SJCRH30 (cell line): ENCODE data around the gene NCF2. TPM values are rescaled to one million over a fixed set of nuclear protein-coding genes. Genes with fewer than 3 reads are reported as not detected.

ENCODE experiments used
- DNase-seq, 2 experiments: peaks; one replicate each; pipeline ENCODE4 v3.0.0-alpha.2; 2015 to 2020
- H3K27ac ChIP-seq: fragments of 250-450 bp; sonication (Bioruptor Pico); 2 replicates; pipeline ENCODE4 v1.5.1; 2020; ENCODE audit warnings: mild to moderate bottlenecking, moderate library complexity
- H3K27me3 ChIP-seq: fragments of 250-450 bp; sonication (Bioruptor Pico); 2 replicates; pipeline ENCODE4 v1.5.1; 2020; ENCODE audit warnings: mild to moderate bottlenecking, moderate library complexity
- H3K36me3 ChIP-seq: fragments of 250-450 bp; sonication (Bioruptor Pico); 2 replicates; pipeline ENCODE4 v1.5.1; 2020; ENCODE audit warnings: mild to moderate bottlenecking, moderate library complexity
- H3K4me1 ChIP-seq: fragments of 250-450 bp; sonication (Bioruptor Pico); 2 replicates; pipeline ENCODE4 v1.5.1; 2020; ENCODE audit warnings: mild to moderate bottlenecking, moderate library complexity
- H3K4me3 ChIP-seq: fragments of 250-450 bp; sonication (Bioruptor Pico); 2 replicates; pipeline ENCODE4 v1.5.1; 2020; ENCODE audit warnings: mild to moderate bottlenecking, moderate library complexity
- H3K9me3 ChIP-seq: fragments of 250-450 bp; sonication (Bioruptor Pico); replicated peaks from 2 replicates; pipeline ENCODE4 v1.5.1; 2020; ENCODE audit warnings: mild to moderate bottlenecking, moderate library complexity
- total RNA-seq: library from RNA; depleted of rRNA; stranded (reverse); fragments of >200 nt; shearing (Covaris generic); gene quantifications from 2 replicates; pipeline ENCODE4 v1.2.3, GENCODE V29; 2014

The NCF2 gene
- total RNA-seq, 1 experiment from 2014 or later = 0.55 TPM

GRCh38 chr1:183602510-183602909, 12.3 kb upstream of the NCF2 start:
- H3K36me3 ChIP-seq = no peaks in the 10 kb centered on the region
- no peak overlapping the region for H3K4me3 ChIP-seq
- peaks cover 5% of the 10 kb centered on the region; the same call in 1 of the 2 replicates for H3K4me1 ChIP-seq
- H3K9me3 ChIP-seq = no peaks in the 10 kb centered on the region
- no peak overlapping the region for H3K27ac ChIP-seq
- H3K27me3 ChIP-seq = no peaks in the 10 kb centered on the region
- DNase-seq = no peak

GRCh38 chr1:183600634-183601033, 10.4 kb upstream of the NCF2 start:
- no peaks in the 10 kb centered on the region for H3K36me3 ChIP-seq
- peaks cover 5% of the 10 kb centered on the region; the same call in 1 of the 2 replicates for H3K4me1 ChIP-seq

GRCh38 chr1:183600136-183600535, 9.9 kb upstream of the NCF2 start:
- H3K27me3 ChIP-seq = no peaks in the 10 kb centered on the region
- H3K4me3 ChIP-seq = no peak overlapping the region
- H3K4me1 ChIP-seq = peaks cover 5% of the 10 kb centered on the region; the same call in 1 of the 2 replicates
- H3K36me3 ChIP-seq = no peaks in the 10 kb centered on the region
- no peak overlapping the region for H3K27ac ChIP-seq
- no peak for DNase-seq
- H3K9me3 ChIP-seq = no peaks in the 10 kb centered on the region

More at GRCh38 chr1:183600634-183601033, 10.4 kb upstream of the NCF2 start:
- Histone ChIP-seq H3K4me3 (no peak overlapping the region), H3K27me3 (no peaks in the 10 kb centered on the region), H3K27ac (no peak overlapping the region), H3K9me3 (no peaks in the 10 kb centered on the region)
- DNase-seq = no peak

GRCh38 chr1:183598386-183598785, 8.1 kb upstream of the NCF2 start:
- DNase-seq = no peak
- Histone ChIP-seq H3K36me3 (no peaks in the 10 kb centered on the region), H3K27me3 (no peaks in the 10 kb centered on the region), H3K4me1 (no peaks in the 10 kb centered on the region), H3K9me3 (no peaks in the 10 kb centered on the region), H3K27ac (no peak overlapping the region), H3K4me3 (no peak overlapping the region)

- no peaks in the 10 kb centered on the region for H3K27me3 ChIP-seq
- no peak overlapping the region for H3K4me3 ChIP-seq
- no peak overlapping the region for H3K27ac ChIP-seq
- no peak for DNase-seq
- H3K4me1 ChIP-seq = no peaks in the 10 kb centered on the region
- H3K9me3 ChIP-seq = no peaks in the 10 kb centered on the region
- H3K36me3 ChIP-seq = no peaks in the 10 kb centered on the region
Observed at GRCh38 chr1:183597656-183598347, 7.5 kb upstream of the NCF2 start.

- H3K27me3 ChIP-seq = no peaks in the 10 kb centered on the region
- no peaks in the 10 kb centered on the region for H3K9me3 ChIP-seq
- no peak overlapping the region for H3K4me3 ChIP-seq
- no peaks in the 10 kb centered on the region for H3K4me1 ChIP-seq
- H3K36me3 ChIP-seq = no peaks in the 10 kb centered on the region
- H3K27ac ChIP-seq = no peak overlapping the region
- DNase-seq = no peak
Observed at GRCh38 chr1:183596500-183596899, 6.2 kb upstream of the NCF2 start.

GRCh38 chr1:183595537-183595936, 5.3 kb upstream of the NCF2 start:
- Histone ChIP-seq H3K27ac (no peak overlapping the region), H3K4me1 (no peaks in the 10 kb centered on the region), H3K36me3 (no peaks in the 10 kb centered on the region), H3K4me3 (no peak overlapping the region), H3K27me3 (no peaks in the 10 kb centered on the region), H3K9me3 (no peaks in the 10 kb centered on the region)
- DNase-seq = no peak

GRCh38 chr1:183593356-183593755, 3.1 kb upstream of the NCF2 start:
- DNase-seq = no peak
- Histone ChIP-seq H3K4me1 (no peaks in the 10 kb centered on the region), H3K36me3 (no peaks in the 10 kb centered on the region), H3K4me3 (no peak overlapping the region), H3K27me3 (no peaks in the 10 kb centered on the region), H3K9me3 (no peaks in the 10 kb centered on the region), H3K27ac (no peak overlapping the region)

GRCh38 chr1:183592733-183593132, 2.5 kb upstream of the NCF2 start:
- Histone ChIP-seq H3K9me3 (no peaks in the 10 kb centered on the region), H3K4me3 (no peak overlapping the region), H3K36me3 (no peaks in the 10 kb centered on the region), H3K27me3 (no peaks in the 10 kb centered on the region), H3K27ac (no peak overlapping the region), H3K4me1 (no peaks in the 10 kb centered on the region)
- no peak for DNase-seq

GRCh38 chr1:183589874-183590243, 400 bp downstream of the NCF2 start:
- no peak overlapping the region for H3K4me3 ChIP-seq
- H3K27me3 ChIP-seq = no peaks in the 10 kb centered on the region
- H3K27ac ChIP-seq = no peak overlapping the region
- H3K9me3 ChIP-seq = no peaks in the 10 kb centered on the region
- DNase-seq = no peak
- H3K36me3 ChIP-seq = no peaks in the 10 kb centered on the region
- H3K4me1 ChIP-seq = no peaks in the 10 kb centered on the region

GRCh38 chr1:183589384-183589783, 875 bp downstream of the NCF2 start:
- Histone ChIP-seq H3K36me3 (no peaks in the 10 kb centered on the region), H3K4me1 (no peaks in the 10 kb centered on the region), H3K27me3 (no peaks in the 10 kb centered on the region), H3K9me3 (no peaks in the 10 kb centered on the region), H3K27ac (no peak overlapping the region), H3K4me3 (no peak overlapping the region)
- DNase-seq = no peak

- no peaks in the 10 kb centered on the region for H3K9me3 ChIP-seq
Observed at GRCh38 chr1:183588827-183589226, 1.4 kb downstream of the NCF2 start.

GRCh38 chr1:183586926-183587325, 3.3 kb downstream of the NCF2 start:
- Histone ChIP-seq H3K27ac (no peak overlapping the region), H3K27me3 (no peaks in the 10 kb centered on the region), H3K36me3 (no peaks in the 10 kb centered on the region), H3K4me3 (no peak overlapping the region), H3K4me1 (no peaks in the 10 kb centered on the region), H3K9me3 (no peaks in the 10 kb centered on the region)
- DNase-seq = no peak

More at GRCh38 chr1:183588827-183589226, 1.4 kb downstream of the NCF2 start:
- no peak overlapping the region for H3K27ac ChIP-seq
- no peak for DNase-seq
- H3K36me3 ChIP-seq = no peaks in the 10 kb centered on the region
- H3K27me3 ChIP-seq = no peaks in the 10 kb centered on the region
- no peak overlapping the region for H3K4me3 ChIP-seq
- no peaks in the 10 kb centered on the region for H3K4me1 ChIP-seq

- Histone ChIP-seq H3K36me3 (no peaks in the 10 kb centered on the region), H3K27ac (no peak overlapping the region), H3K4me1 (no peaks in the 10 kb centered on the region), H3K9me3 (no peaks in the 10 kb centered on the region), H3K27me3 (no peaks in the 10 kb centered on the region), H3K4me3 (no peak overlapping the region)
- no peak for DNase-seq
Observed at GRCh38 chr1:183586455-183586854, 3.8 kb downstream of the NCF2 start.

GRCh38 chr1:183585038-183585437, 5.2 kb downstream of the NCF2 start:
- Histone ChIP-seq H3K4me3 (no peak overlapping the region), H3K36me3 (no peaks in the 10 kb centered on the region), H3K27ac (no peak overlapping the region), H3K27me3 (no peaks in the 10 kb centered on the region), H3K9me3 (no peaks in the 10 kb centered on the region), H3K4me1 (no peaks in the 10 kb centered on the region)
- no peak for DNase-seq

- no peaks in the 10 kb centered on the region for H3K4me1 ChIP-seq
- no peak overlapping the region for H3K27ac ChIP-seq
- no peaks in the 10 kb centered on the region for H3K9me3 ChIP-seq
- H3K4me3 ChIP-seq = no peak overlapping the region
- H3K36me3 ChIP-seq = no peaks in the 10 kb centered on the region
- DNase-seq = no peak
- no peaks in the 10 kb centered on the region for H3K27me3 ChIP-seq
Observed at GRCh38 chr1:183584147-183584546, 6.1 kb downstream of the NCF2 start.
